ENCODE data around the gene DEXI. TPM values are rescaled to one million over a fixed set of nuclear protein-coding genes. Genes with fewer than 3 reads are reported as not detected.

The DEXI gene
- total and polyA plus RNA-seq, 2 of the 4 experiments (the other 2 are of a cell fraction), result 43.7 to 63.6 TPM

DNA sequence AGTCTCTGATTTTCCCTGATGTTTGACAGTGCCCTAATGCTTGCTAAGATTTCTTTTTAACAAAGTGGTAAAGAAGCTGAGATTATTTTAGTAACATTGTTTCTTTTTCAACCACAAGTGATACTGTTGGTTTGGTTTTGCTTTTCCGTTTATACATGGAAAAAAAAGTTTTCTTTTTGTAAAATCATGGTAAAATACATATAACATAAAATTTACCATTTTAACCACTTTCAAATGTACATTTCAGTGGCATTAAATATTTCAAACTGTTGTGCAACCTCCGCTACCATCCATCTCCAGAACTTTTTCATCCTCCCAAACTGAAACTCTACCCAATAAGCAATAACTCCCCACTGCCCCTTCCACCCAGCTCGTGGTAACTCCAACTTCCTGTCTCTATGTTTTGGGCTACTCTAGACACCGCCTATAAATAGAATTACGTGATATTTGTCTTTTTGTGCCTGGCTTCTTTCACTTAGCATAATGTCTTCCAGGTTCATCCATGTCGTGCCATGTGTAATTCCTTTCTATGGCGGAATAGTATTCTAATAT, 60.7 kb downstream of the DEXI start:
- no peak overlapping the region for H4K8ac ChIP-seq (ENCODE audit: low read depth in 2 of 2, low read length in 2 of 2)
- H3K23ac ChIP-seq (ENCODE audit: low read depth, low read length), result no peak overlapping the region
- no peaks in the 10 kb centered on the region for H3K9me3 ChIP-seq (ENCODE audit: control insufficient read depth, insufficient read depth, low read length)
- H2AFZ ChIP-seq (replicated peaks; ENCODE audit: low read length, poor library complexity), result no peak overlapping the region
- H3K9me1 ChIP-seq (ENCODE audit: insufficient read depth, low read length), result no peaks in the 10 kb centered on the region
- no peak overlapping the region for H2AK9ac ChIP-seq (replicated peaks; ENCODE audit: low read depth, low read length, poor library complexity)
- H2BK15ac ChIP-seq (ENCODE audit: low read depth, low read length), result no peak overlapping the region
- no peak overlapping the region for H3K56ac ChIP-seq (ENCODE audit: extremely low read depth, insufficient read depth, low read length)
- no peaks in the 10 kb centered on the region for H3K79me1 ChIP-seq (ENCODE audit: low read depth in 1 of 2, low read length in 2 of 2)
- no peak overlapping the region for H3K4me2 ChIP-seq (ENCODE audit: low read depth, low read length)
- no peak overlapping the region for H4K5ac ChIP-seq (ENCODE audit: low read depth, low read length)
- in situ Hi-C loops (cut with MboI; ENCODE audit: low sequenced_read_pairs) (no loop called here), dilution Hi-C loops (cut with HindIII; ENCODE audit: low sequenced_read_pairs, unreplicated experiment) (no loop called here), intact Hi-C loops (cut with micrococcal nuclease) (no loop called here)
- H3K27me3 ChIP-seq (ENCODE audit: control insufficient read depth, insufficient read depth, low read length), result peaks cover 52% of the 10 kb centered on the region
- no peaks in the 10 kb centered on the region for H3K4me1 ChIP-seq (ENCODE audit: control insufficient read depth, insufficient read depth, low read length)
- H2BK5ac ChIP-seq (ENCODE audit: low read depth, low read length, poor library complexity, severe bottlenecking), result no peak overlapping the region
- H2BK120ac ChIP-seq (ENCODE audit: low read depth, low read length), result no peak overlapping the region
- H3K4ac ChIP-seq (ENCODE audit: low read depth, low read length), result no peak overlapping the region
- WGBS, 2 experiments (ENCODE audit: extremely low coverage in 2 of 2, insufficient read length in 1 of 2), result 80% methylated on average over 1 of the region's 7 CpGs; no CpG with 5 or more reads in 1 of the 2 experiments
- ChIA-PET POLR2A (ENCODE audit: unreplicated experiment) (no interaction called here), CTCF (no interaction called here)
- H3K4me3 ChIP-seq (ENCODE audit: insufficient read depth, low read depth, low read length), result no peak overlapping the region
- ATAC-seq (ENCODE audit: low read depth) (no peak), DNase-seq (no peak)
- no peak overlapping the region for H3K18ac ChIP-seq (ENCODE audit: low read depth, low read length)
- H4K91ac ChIP-seq (ENCODE audit: insufficient read depth, low read depth, low read length), result no peak overlapping the region
- no peak overlapping the region for H3K9ac ChIP-seq (ENCODE audit: low read depth, low read length)
- H3K27ac ChIP-seq (ENCODE audit: insufficient read depth, low read length), result no peak overlapping the region
- H3K14ac ChIP-seq (replicated peaks; ENCODE audit: low read depth, low read length), result no peak overlapping the region
- no peak overlapping the region for H2AK5ac ChIP-seq (ENCODE audit: low read depth, low read length)
- BruUV-seq (replicated peaks), result no TSS peak
- TF ChIP-seq MXI1 (IDR thresholded peaks at IDR 0.05; ENCODE audit: borderline replicate concordance, low read depth, low read length) (no peak), CEBPB (IDR thresholded peaks at IDR 0.05; ENCODE audit: low read depth, low read length) (peak; percentile 17; the same call in 1 of the 2 replicates)
- no peaks in the 10 kb centered on the region for H3K36me3 ChIP-seq (ENCODE audit: control insufficient read depth, insufficient read depth, low read length)
- H4K20me1 ChIP-seq (ENCODE audit: insufficient read depth, low read length), result no peaks in the 10 kb centered on the region
- no peak overlapping the region for H2BK20ac ChIP-seq (ENCODE audit: low read depth, low read length)
